ENCODE data around the gene IL36RN.
"Not testable (repeated sequence)": the region's sequence is repeated elsewhere in the genome, so short reads cannot be mapped to it uniquely, and the experiment has no call there.

The IL36RN gene

GRCh38 chr2:113075030-113075429, 16.0 kb downstream of the IL36RN start:
- DNase-seq (ENCODE audit: low spot score) = no peak

DNA sequence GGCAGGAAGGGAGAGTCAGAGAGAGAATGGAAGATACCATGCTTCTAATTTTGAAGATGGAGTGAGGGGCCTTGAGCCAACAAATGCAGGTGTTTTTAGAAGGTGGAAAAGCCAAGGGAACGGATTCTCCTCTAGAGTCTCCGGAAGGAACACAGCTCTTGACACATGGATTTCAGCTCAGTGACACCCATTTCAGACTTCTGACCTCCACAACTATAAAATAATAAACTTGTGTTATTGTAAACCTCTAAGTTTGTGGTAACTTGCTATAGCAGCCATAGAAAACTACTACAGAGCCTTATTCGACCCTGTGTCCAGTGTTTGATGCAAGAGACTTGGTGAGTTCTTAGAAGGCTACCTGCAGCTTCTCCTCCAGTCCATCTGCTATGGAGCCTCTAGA, 16.6 kb downstream of the IL36RN start:
- no peak for DNase-seq (ENCODE audit: low spot score)

GRCh38 chr2:113076954-113077669, 18.1 kb downstream of the IL36RN start:
- DNase-seq (ENCODE audit: low spot score) = no peak

- DNase-seq (ENCODE audit: low spot score) = no peak
Observed at GRCh38 chr2:113077921-113078320, 18.9 kb downstream of the IL36RN start.

- DNase-seq (ENCODE audit: low spot score) = no peak
Observed at GRCh38 chr2:113078350-113078839, 19.4 kb downstream of the IL36RN start.

- no peak for DNase-seq (ENCODE audit: low spot score)
Observed at GRCh38 chr2:113079131-113079530, 20.1 kb downstream of the IL36RN start.

- DNase-seq (ENCODE audit: low spot score) = no peak
Observed at GRCh38 chr2:113080134-113080533, 21.1 kb downstream of the IL36RN start.

DNA sequence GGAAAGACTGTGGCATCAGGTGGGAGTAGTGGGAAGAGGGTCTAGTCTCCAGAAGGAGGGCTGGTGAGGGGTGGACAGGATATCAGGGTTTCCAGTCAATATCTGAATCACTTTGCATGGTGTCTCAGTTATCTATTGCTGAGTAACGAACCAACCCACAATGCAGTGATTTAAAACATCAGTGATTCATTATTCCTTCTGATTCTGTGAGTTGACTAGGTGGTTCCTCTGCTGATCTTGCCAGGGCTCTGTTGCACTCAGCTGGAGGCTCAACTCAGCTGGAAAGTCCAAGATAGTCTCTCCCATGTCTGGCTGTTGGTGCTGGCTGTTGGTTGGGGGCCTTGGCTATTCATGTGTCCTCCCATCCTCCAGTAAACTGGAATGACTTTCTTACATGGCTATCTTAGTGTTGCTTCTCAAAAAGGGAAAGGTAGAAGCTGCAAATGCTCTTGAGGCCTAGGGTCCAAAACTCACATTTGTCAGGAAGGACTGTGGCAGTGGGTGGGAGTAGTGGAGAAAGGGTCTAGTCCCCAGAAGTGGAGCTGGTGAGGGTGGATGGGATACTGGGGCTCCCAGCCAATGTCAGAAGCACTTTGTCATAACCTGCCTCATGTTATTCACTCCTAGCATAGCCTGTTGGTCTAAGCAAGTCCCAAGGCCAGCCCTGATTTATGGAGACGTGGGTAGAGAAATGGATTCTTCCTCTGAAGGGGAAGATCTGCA, 22.7 kb downstream of the IL36RN start:
- no peak for DNase-seq (ENCODE audit: low spot score)

- no peak for DNase-seq (ENCODE audit: low spot score)
Observed at GRCh38 chr2:113083296-113083695, 24.3 kb downstream of the IL36RN start.

DNA sequence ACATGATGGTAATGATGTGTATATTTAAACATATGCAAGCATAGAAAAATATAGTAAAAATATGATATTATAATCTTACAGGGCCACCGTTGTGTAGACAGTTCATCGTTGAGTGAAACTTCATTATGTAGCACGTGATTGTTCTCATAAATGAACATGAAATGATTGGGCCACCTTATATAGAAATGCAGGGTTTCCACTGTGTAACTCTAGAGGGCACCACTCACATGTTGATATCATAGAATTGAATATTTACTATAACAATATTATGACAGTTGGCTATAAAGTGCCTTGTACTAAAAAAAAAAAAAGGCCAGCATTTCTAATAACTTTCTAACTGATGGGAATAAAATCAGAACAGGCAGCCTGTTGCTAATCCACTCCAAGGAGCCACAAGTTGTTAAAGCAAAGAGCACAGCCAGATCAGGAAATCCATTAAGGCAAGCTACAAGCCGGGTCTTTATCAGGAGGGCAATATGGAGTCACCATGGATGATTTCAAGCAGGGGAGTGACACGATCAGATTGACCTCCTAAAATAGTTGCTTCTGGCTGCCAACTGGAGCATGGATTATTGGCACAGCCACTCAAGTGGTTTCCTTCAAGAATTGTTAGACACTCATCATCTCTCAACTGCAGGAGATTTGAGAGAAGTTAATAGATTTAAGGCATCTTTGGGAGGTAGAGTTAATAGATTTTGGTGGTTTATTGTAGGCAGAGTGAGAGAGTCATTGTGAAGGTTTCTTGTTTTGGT, 25.4 kb downstream of the IL36RN start:
- no peak for DNase-seq (ENCODE audit: low spot score)

DNA sequence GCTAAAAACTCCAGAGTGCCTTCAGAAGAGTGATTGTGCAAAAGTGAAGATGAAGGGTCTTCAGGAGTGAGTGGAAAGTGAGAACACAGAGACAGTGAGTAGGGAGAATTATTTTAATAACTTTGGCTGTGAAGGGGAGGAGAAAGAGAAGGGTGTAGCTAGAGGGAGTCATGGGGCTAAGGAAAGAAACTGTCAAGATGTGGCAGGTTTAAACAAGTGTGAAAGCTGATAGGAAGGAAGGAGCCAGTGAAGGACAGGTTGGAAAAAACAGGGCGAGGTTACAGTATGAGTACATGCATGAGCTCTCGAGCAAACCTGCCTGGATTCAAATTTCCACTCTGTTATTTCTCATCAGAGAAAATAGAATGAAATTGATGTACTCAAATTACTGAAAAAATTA, 26.5 kb downstream of the IL36RN start:
- no peak for DNase-seq (ENCODE audit: low spot score)

DNA sequence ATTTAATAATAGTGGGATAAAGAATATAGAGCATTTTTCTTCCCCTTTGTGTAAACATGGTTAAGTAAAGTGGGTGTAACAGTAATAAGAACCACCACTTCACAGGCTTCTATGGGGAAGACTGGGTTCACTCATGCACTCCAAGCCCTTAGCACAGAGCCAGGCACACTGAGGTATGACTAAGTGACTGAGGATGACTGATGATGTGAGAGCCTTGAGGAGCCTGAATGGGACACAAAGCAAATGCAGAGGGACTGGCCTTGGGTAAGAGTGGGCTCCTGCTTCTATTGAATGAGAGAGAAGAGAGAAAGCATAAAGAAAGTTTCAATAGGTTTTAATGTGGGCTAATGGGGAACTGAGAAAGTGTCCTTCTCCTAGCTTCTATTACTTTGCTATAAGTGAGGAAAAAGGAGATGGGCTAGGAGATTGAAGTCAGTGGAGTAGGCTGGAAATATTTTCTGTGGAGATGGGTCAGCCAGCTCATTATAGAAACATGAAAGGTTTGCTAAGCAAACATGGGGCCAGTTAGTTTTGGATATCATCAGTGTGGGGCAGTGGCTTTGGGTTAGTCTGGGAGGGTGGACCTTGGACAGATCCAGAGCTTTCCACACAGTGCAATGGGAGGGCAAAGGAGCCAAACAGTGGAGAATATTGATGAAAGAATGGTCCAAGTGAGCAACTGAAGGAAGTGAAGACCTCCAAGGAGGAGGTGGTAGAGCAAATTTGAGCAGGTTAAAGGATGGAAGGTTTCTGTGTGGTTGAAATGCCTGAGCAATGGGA, 29.4 kb downstream of the IL36RN start:
- no peak for DNase-seq (ENCODE audit: low spot score)

- DNase-seq (ENCODE audit: low spot score) = no peak
Observed at GRCh38 chr2:113089916-113090315, 30.9 kb downstream of the IL36RN start.

- no peak for DNase-seq (ENCODE audit: low spot score)
Observed at GRCh38 chr2:113091231-113091896, 32.4 kb downstream of the IL36RN start.

GRCh38 chr2:113092864-113093612, 34.0 kb downstream of the IL36RN start:
- no peak for DNase-seq (ENCODE audit: low spot score)

GRCh38 chr2:113093613-113093977, 34.6 kb downstream of the IL36RN start:
- DNase-seq (ENCODE audit: low spot score) = no peak

DNA sequence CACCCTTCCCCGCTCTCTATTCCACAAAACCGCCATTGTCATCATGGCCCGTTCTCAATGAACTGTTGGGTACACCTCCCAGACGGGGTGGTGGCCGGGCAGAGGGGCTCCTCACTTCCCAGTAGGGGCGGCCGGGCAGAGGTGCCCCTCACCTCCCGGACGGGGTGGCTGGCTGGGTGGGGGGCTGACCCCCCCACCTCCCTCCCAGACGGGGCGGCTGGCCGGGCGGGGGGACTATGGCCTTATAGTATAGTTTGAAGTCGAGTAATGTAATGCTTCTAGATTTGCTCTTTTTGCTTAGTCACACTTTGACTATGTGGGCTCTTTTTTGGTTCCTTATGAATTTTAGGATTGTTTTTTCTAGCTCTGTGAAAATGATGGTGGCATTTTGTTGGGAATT, 37.3 kb downstream of the IL36RN start:
- DNase-seq (ENCODE audit: low spot score) = not testable (repeated sequence)

DNA sequence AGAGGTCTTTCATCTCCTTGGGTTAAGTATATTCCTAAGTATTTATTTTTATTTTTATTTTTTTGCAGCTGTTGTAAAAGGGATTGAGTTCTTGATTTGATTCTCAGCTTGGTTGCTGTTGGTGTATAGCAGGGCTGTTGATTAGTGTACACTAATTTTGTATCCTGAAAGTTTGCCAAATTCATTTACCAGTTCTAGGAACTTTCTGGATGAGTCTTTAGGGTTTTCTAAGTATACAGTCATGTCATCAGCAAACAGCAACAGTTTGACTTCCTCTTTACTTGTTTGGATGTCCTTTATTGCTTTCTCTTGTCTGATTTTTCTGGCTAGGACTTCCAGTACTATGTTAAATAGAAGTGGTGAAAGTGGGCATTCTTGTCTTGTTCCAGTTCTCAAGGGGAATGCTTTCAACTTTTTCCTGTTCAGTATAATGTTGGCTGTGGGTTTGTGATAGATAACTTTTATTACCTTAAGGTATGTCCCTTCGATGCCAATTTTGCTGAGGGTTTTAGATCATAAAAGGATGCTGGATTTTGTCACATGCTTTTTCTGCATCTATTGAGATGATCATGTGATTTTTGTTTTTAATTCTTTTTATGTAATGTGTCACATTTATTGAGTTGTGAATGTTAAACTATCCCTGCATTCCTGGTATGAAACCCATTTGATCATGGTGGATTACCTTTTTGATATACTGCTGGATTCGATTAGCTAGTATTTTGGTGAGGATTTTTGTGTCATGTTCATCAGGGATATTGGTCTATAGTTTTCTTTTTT, 38.0 kb downstream of the IL36RN start:
- DNase-seq (ENCODE audit: low spot score) = not testable (repeated sequence)

DNA sequence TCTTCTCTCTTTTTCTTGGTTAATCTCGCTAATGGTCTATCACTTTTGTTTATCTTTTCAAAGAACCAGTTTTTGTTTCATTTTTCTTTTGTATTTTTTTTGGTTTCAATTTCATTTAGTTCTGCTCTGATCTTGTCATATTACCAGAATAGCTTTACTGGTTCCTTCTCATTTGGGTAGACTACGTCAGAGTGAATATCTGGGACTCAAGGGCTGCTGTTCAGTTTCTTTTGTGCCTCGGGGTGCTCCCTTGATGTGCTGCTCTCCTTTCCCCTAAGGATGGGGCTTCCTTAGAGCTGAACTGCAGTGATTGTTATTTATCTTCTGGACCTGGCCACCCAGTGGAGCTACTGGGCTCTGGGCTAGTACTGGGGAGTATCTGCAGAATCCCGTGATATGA, 39.0 kb downstream of the IL36RN start:
- DNase-seq (ENCODE audit: low spot score) = no peak

GRCh38 chr2:113098532-113098931, 39.5 kb downstream of the IL36RN start:
- DNase-seq (ENCODE audit: low spot score) = no peak
